Lower leg skin (tissue), 3 donors: ENCODE measurements around the gene GPSM1.

Experiments used
- CTCF ChIP-seq, 3 donors: fragments of 450-650 bp; IDR thresholded peaks; one replicate each; pipeline ENCODE4 v1.5.1; 2016; ENCODE audit warnings: antibody characterized with exemption in 3 of 3, mild to moderate bottlenecking in 3 of 3, moderate library complexity in 2 of 3
- POLR2A ChIP-seq, 2 donors: fragments of 450-650 bp; IDR thresholded peaks; one replicate each; pipeline ENCODE4 v1.6.1; 2016 to 2017; ENCODE audit warnings: antibody characterized with exemption in 2 of 2, mild to moderate bottlenecking in 1 of 2, moderate library complexity in 1 of 2

GRCh38 chr9:136357202-136357725, 29.9 kb downstream of the GPSM1 start:
- TF ChIP-seq CTCF (IDR thresholded peaks at IDR 0.05) (no peak), POLR2A (IDR thresholded peaks at IDR 0.05) (no peak)
